ENCODE results near the gene NDUFB10.
"Not testable (repeated sequence)": the region's sequence is repeated elsewhere in the genome, so short reads cannot be mapped to it uniquely, and the experiment has no call there.

Gene NDUFB10

DNA sequence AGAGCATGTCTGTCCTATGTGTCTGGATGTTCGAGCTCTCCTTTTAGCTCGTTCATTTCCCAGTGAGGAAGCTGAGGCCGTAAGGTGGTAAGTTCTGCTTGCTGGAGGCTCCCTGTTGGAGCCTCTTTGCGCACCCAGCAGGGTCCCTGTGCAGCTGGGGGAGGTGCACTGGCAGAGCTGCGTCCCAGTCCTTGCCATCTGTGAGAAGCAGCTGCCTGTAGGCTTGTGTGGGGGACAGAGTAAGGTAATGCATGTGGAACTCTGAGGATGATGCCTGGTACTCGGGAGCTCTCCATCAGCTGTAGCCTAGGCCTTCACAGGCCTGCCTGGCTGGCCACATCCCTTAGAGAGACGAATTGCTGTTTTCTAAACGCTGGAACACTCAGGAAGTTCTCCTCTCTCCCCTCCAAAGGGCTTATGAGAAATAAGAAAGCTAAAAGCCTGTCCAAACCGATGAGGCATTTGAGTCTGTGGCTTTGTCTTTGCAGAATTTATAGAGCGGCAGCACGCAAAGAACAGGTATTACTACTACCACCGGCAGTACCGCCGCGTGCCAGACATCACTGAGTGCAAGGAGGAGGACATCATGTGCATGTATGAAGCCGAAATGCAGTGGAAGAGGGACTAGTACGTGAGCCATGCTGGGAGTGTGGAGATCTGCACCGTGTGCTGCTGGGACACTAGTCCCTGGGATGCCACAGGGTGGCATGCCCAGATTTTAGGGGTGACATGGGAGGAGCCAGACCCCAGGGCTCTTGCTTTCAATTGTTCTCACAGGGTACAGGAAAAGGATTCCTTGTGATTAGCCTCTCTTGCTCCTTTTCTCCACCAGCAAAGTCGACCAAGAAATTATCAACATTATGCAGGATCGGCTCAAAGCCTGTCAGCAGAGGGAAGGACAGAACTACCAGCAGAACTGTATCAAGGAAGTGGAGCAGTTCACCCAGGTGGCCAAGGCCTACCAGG, 1.6 kb downstream of the NDUFB10 start:
- H3K4me3 ChIP-seq (ENCODE audit: low read depth, low read length), result peak overlapping the region; percentile 86
- POLR2A ChIA-PET, result interaction anchor here (0.9 to 4.0 kb wide), 4 partner anchors 10 to 23 kb away, joined by 3 to 20 read pairs (median 4); partner anchors contain the start of genes GFER and TBL3
- TF ChIP-seq, protein P1, sequence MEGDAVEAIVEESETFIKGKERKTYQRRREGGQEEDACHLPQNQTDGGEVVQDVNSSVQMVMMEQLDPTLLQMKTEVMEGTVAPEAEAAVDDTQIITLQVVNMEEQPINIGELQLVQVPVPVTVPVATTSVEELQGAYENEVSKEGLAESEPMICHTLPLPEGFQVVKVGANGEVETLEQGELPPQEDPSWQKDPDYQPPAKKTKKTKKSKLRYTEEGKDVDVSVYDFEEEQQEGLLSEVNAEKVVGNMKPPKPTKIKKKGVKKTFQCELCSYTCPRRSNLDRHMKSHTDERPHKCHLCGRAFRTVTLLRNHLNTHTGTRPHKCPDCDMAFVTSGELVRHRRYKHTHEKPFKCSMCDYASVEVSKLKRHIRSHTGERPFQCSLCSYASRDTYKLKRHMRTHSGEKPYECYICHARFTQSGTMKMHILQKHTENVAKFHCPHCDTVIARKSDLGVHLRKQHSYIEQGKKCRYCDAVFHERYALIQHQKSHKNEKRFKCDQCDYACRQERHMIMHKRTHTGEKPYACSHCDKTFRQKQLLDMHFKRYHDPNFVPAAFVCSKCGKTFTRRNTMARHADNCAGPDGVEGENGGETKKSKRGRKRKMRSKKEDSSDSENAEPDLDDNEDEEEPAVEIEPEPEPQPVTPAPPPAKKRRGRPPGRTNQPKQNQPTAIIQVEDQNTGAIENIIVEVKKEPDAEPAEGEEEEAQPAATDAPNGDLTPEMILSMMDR (IDR thresholded peaks at IDR 0.05; ENCODE audit: insufficient read depth, low read length, missing control alignments), result no peak
- no peak for DNase-seq (ENCODE audit: low read depth, low spot score)
- CTCF ChIA-PET, result interaction anchor here (1.1 to 1.2 kb wide), 2 partner anchors 10 to 97 kb away, joined by 4 to 5 read pairs; no protein-coding TSS in a partner anchor

DNA sequence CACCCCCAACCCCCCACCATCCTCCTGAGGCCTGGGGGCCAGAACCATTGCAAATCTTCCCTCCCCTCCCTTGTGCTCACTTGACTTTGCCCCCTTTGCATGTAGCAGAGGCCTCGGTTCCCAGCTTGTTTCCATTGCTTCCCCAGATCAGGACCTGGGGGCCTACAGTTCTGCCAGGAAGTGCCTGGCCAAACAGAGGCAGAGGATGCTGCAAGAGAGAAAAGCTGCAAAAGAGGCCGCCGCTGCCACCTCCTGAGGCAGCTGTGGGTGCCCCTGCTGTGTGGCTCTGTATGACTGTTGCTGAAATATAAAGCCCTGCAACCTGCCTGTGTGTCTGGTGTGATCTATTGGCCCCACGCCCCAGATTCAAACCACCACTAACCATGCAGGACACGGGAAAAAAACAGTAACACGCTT, 2.3 kb downstream of the NDUFB10 start:
- ChIA-PET POLR2A (interaction anchor here (0.7 to 4.0 kb wide), 2 partner anchors 10 to 179 kb away, joined by 3 to 20 read pairs; partner anchors contain the start of genes NUBP2, SPSB3 and TBL3), CTCF (no interaction called here)
- no peak overlapping the region for H3K4me3 ChIP-seq (ENCODE audit: low read depth, low read length)
- TF ChIP-seq, protein P1 (IDR thresholded peaks at IDR 0.05; ENCODE audit: insufficient read depth, low read length, missing control alignments), result no peak
- DNase-seq (ENCODE audit: low read depth, low spot score), result no peak

DNA sequence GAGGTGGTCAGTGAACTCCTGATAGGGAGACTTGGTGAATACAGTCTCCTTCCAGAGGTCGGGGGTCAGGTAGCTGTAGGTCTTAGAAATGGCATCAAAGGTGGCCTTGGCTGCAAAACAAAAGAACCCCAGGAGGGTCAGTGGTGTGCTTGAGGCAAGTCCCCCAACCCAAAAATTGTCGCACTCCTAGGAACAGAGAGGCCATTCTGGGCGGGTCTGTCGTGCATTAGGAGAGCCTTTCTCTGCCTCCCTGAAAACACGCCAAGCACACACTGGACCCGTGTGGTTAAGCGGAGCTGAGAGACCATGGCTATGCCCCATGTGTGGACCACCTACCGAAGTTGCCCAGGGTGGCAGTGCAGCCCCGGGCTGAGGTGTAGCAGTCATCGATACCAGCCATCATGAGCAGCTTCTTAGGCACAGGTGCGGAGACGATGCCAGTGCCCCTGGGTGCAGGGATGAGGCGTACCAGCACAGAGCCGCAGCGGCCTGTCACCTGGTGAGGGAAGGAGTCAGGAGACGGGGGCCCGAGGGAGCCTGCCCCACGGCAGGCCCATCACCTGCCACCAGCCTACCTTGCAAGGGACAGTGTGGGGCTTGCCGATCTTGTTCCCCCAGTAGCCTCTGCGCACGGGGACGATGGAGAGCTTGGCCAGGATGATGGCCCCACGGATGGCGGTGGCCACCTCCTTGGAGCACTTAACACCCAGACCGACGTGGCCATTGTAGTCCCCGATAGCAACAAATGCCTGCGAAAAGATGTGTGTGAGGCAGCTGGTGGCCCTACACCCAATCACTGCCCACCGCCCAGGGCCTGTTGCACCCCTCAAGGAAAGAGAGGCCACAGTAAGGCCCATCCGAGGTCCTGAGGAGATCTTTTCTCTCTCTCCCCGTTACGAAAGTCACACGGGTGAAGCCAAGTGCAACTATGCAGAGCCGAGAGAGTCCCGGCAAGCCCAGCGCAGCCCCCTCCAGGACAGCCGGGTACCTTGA, 3.1 kb downstream of the NDUFB10 start:
- POLR2A ChIA-PET, result interaction anchor here (0.7 to 4.0 kb wide), 3 partner anchors 9 to 185 kb away, joined by 3 to 20 read pairs (median 3); partner anchors contain the start of genes NUBP2, SPSB3 and TBL3
- DNase-seq (ENCODE audit: low read depth, low spot score), result not testable (repeated sequence)
- H3K4me3 ChIP-seq (ENCODE audit: low read depth, low read length), result peak overlapping the region; percentile 92
- CTCF ChIA-PET, result interaction anchor here (0.6 to 1.6 kb wide), 2 partner anchors 178 to 1066 kb away, joined by 3 to 4 read pairs; no protein-coding TSS in a partner anchor

DNA sequence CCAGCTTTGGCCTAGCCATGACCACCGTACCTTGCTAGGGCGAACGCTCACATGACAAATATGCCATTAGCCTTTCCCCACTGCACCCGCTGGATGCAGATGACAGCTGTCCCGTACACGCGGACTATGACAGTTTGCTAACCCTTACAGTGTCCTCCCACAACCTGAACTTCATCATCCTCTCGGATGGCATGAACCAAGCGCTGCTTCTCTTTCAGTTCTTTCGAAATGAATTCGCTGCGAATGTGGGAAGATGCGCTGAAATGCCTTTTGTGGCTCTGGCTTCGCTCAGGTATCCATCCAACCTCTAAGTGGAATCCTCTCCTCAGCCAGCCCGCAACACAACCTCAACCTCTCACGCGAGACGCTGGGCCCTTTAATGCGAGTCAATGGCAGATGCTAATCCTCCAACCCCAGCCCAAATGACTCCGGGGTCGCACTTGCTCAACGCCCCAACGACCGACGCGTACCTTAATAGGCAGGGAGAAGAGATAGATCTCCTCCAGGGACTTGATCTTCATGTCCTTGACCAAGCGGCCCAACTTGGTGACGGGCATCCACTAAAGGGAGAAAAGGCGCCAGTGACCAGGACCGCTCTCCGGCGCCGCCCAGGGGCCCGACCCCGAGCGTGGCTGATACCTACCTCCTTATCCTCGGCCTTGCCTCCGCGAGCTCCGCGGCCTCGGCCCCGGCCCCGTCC, 4.6 kb downstream of the NDUFB10 start:
- POLR2A ChIA-PET, result interaction anchor here (0.6 to 2.3 kb wide), 29 partner anchors 11 to 353 kb away, joined by 3 to 45 read pairs (median 4); partner anchors contain the start of genes FAHD1, GFER, HAGH and MSRB1
- no peak for DNase-seq (ENCODE audit: low read depth, low spot score)
- TF ChIP-seq, protein P1 (IDR thresholded peaks at IDR 0.05; ENCODE audit: insufficient read depth, low read length, missing control alignments), result no peak

GRCh38 chr16:1964506-1965395, 5.4 kb downstream of the NDUFB10 start, which contains the start of gene RPS2:
RPS2 (minus strand) TSS chr16:1964826; CDS start chr16:1964625, 201 bp downstream.
- ChIA-PET CTCF (interaction anchor here (1.2 to 2.4 kb wide), 3 partner anchors 19 to 176 kb away, joined by 3 to 12 read pairs (median 3); no protein-coding TSS in a partner anchor), POLR2A (interaction anchor here (0.6 to 2.3 kb wide), 39 partner anchors 12 to 1192 kb away, joined by 3 to 45 read pairs (median 3); partner anchors contain the start of genes FAHD1, GFER, HAGH and MSRB1)
- DNase-seq (ENCODE audit: low read depth, low spot score), result peak; percentile 89
- peak within 1 kb of the TSS; percentile 92 for H3K4me3 ChIP-seq (ENCODE audit: low read depth, low read length)
- TF ChIP-seq, protein P1 (IDR thresholded peaks at IDR 0.05; ENCODE audit: insufficient read depth, low read length, missing control alignments), result no peak

More for the DNA sequence above, 4.6 kb downstream of the NDUFB10 start:
- peak overlapping the region; percentile 92 for H3K4me3 ChIP-seq (ENCODE audit: low read depth, low read length)
- CTCF ChIA-PET, result interaction anchor here (1.2 to 1.6 kb wide), 3 partner anchors 18 to 176 kb away, joined by 3 to 4 read pairs (median 3); no protein-coding TSS in a partner anchor
